Mammary epithelial cell (primary cell): Measurements from ENCODE around the gene SLC12A3.

Source experiments
- CTCF ChIP-seq, 2 donors: IDR thresholded peaks in 1 of 2; conservative IDR thresholded peaks in 1 of 2; 2 replicates each; pipeline ENCODE4 v1.5.1; 2011 to 2012; ENCODE audit warnings: inconsistent platforms in 2 of 2, low read length in 2 of 2, mild to moderate bottlenecking in 2 of 2, control low read depth in 1 of 2, low read depth in 1 of 2; ENCODE audit not compliant: insufficient read depth in 1 of 2; ENCODE audit errors: extremely low read depth in 1 of 2
- EZH2 ChIP-seq: IDR thresholded peaks from 2 replicates; pipeline ENCODE4 v1.6.1; 2012; ENCODE audit warnings: low read length, inconsistent platforms, borderline replicate concordance

GRCh38 chr16:56877486-56878182, 12.6 kb downstream of the SLC12A3 start:
- no peak for TF ChIP-seq EZH2
- TF ChIP-seq CTCF (conservative IDR thresholded peaks at IDR 0.05 in 1 of 2, IDR thresholded peaks at IDR 0.05 in 1 of 2; ENCODE audit: extremely low read depth in 1 of 2, insufficient read depth in 1 of 2, low read depth in 1 of 2, low read length in 2 of 2) = no peak
